ENCODE results near the gene ENPEP. TPM values are rescaled to one million over a fixed set of nuclear protein-coding genes. Genes with fewer than 3 reads are reported as not detected.

ENPEP gene
- total RNA-seq, 1 donor from 2014 or later = 8.2 TPM

DNA sequence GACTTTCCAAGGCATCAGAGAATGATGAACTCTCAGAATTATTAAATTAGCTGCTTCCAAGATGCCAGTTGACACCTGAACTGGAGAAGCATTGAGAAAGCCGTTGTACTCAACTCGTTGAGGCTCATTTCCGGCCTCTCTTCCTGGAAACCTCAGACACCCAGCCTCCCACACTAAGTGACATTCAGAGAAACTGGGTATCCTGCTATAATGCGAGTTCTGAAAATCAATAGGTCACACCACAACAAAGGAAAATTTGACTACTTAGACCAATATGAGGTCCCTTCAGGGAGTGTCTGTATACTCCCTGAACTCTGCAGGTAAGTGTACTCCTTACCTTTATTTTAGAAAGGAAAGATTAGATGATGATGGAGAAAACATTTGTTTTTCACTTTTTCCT, 51.2 kb downstream of the ENPEP start:
- Histone ChIP-seq H3K27me3 (ENCODE audit: low read depth) (no peaks in the 10 kb centered on the region), H3K27ac (no peak overlapping the region), H3K9me3 (no peaks in the 10 kb centered on the region), H3K4me3 (no peak overlapping the region), H3K4me1 (no peaks in the 10 kb centered on the region), H3K36me3 (no peaks in the 10 kb centered on the region)
- ATAC-seq (no peak), DNase-seq (no peak)
- intact Hi-C loops (cut with DNase I) = no loop called here
- TF ChIP-seq, protein P1, sequence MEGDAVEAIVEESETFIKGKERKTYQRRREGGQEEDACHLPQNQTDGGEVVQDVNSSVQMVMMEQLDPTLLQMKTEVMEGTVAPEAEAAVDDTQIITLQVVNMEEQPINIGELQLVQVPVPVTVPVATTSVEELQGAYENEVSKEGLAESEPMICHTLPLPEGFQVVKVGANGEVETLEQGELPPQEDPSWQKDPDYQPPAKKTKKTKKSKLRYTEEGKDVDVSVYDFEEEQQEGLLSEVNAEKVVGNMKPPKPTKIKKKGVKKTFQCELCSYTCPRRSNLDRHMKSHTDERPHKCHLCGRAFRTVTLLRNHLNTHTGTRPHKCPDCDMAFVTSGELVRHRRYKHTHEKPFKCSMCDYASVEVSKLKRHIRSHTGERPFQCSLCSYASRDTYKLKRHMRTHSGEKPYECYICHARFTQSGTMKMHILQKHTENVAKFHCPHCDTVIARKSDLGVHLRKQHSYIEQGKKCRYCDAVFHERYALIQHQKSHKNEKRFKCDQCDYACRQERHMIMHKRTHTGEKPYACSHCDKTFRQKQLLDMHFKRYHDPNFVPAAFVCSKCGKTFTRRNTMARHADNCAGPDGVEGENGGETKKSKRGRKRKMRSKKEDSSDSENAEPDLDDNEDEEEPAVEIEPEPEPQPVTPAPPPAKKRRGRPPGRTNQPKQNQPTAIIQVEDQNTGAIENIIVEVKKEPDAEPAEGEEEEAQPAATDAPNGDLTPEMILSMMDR (IDR thresholded peaks at IDR 0.05) = no peak

GRCh38 chr4:110532901-110533589, 57.1 kb downstream of the ENPEP start:
- Histone ChIP-seq H3K9me3 (no peaks in the 10 kb centered on the region), H3K4me3 (no peak overlapping the region)
- ATAC-seq = peak in 1 of 2 donors; percentile 18

GRCh38 chr4:110533590-110533910, 57.6 kb downstream of the ENPEP start:
- peak overlapping the region; percentile 15 for H3K27ac ChIP-seq
- no peaks in the 10 kb centered on the region for H3K9me3 ChIP-seq
- peaks cover 6% of the 10 kb centered on the region for H3K4me1 ChIP-seq
- DNase-seq = no peak
- no peak overlapping the region for H3K4me3 ChIP-seq
- H3K27me3 ChIP-seq (ENCODE audit: low read depth) = no peaks in the 10 kb centered on the region
- intact Hi-C loops (cut with DNase I) = no loop called here
- H3K36me3 ChIP-seq = no peaks in the 10 kb centered on the region
- peak in 1 of 2 donors; percentile 47 for ATAC-seq
- TF ChIP-seq, protein P1 (IDR thresholded peaks at IDR 0.05) = no peak

More at GRCh38 chr4:110532901-110533589, 57.1 kb downstream of the ENPEP start:
- H3K36me3 ChIP-seq = no peaks in the 10 kb centered on the region
- DNase-seq = no peak
- peaks cover 6% of the 10 kb centered on the region for H3K4me1 ChIP-seq
- intact Hi-C loops (cut with DNase I) = no loop called here
- H3K27me3 ChIP-seq (ENCODE audit: low read depth) = no peaks in the 10 kb centered on the region
- TF ChIP-seq, protein P1 (IDR thresholded peaks at IDR 0.05) = no peak
- peak overlapping the region; percentile 15 for H3K27ac ChIP-seq

DNA sequence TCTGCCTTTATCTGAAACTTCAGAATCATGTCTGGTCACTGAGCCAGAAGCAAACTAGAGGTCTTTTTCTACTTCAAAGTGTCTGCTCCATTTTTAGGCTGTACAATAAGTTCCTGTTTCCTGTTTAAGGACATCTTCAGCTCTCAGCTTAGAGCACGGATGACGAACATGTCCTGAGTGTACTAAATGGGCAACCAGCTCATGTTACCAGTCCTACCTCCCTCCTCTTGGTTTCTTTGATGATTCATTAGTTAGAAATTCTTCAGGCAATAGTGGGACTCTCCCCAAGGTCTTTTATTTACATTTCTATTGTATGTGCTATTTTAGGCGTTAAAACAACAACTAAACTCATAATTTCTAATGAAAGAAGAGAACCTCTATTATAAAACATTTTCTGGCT, 58.0 kb downstream of the ENPEP start:
- intact Hi-C loops (cut with DNase I) = no loop called here

GRCh38 chr4:110540581-110540980, 64.6 kb downstream of the ENPEP start:
- Histone ChIP-seq H3K9me3 (no peaks in the 10 kb centered on the region), H3K27me3 (ENCODE audit: low read depth) (no peaks in the 10 kb centered on the region), H3K36me3 (no peaks in the 10 kb centered on the region), H3K4me3 (no peak overlapping the region), H3K4me1 (no peaks in the 10 kb centered on the region), H3K27ac (no peak overlapping the region)
- ATAC-seq (no peak), DNase-seq (no peak)
- intact Hi-C loops (cut with DNase I) = no loop called here
- TF ChIP-seq, protein P1 (IDR thresholded peaks at IDR 0.05) = no peak

More for the DNA sequence above, 58.0 kb downstream of the ENPEP start:
- TF ChIP-seq, protein P1 (IDR thresholded peaks at IDR 0.05) = no peak
- Histone ChIP-seq H3K9me3 (no peaks in the 10 kb centered on the region), H3K4me3 (no peak overlapping the region), H3K36me3 (no peaks in the 10 kb centered on the region), H3K27me3 (ENCODE audit: low read depth) (no peaks in the 10 kb centered on the region), H3K4me1 (peaks cover 6% of the 10 kb centered on the region), H3K27ac (peak overlapping the region; percentile 15)
- DNase-seq (no peak), ATAC-seq (peak; percentile 95)

Data from lower lobe of right lung (tissue), 2 donors.